Testis (tissue), 2 donors: ENCODE data around the gene ZNF136.

ENCODE experiments used
- POLR2A ChIP-seq: fragments of 450-650 bp; IDR thresholded peaks from one replicate; pipeline ENCODE4 v1.6.1; 2017; ENCODE audit warnings: antibody characterized with exemption, mild to moderate bottlenecking, moderate library complexity
- TF ChIP-seq, protein P1 (sequence below), 3 experiments: fragments of 450-650 bp in 2 of 3; fragments of 200-600 bp in 1 of 3; sonication (generic) in 1 of 3; IDR thresholded peaks; one replicate each; pipeline ENCODE4 v1.5.1; 2016 to 2019; ENCODE audit warnings: antibody characterized with exemption in 3 of 3, mild to moderate bottlenecking in 2 of 3, moderate library complexity in 1 of 3

DNA sequence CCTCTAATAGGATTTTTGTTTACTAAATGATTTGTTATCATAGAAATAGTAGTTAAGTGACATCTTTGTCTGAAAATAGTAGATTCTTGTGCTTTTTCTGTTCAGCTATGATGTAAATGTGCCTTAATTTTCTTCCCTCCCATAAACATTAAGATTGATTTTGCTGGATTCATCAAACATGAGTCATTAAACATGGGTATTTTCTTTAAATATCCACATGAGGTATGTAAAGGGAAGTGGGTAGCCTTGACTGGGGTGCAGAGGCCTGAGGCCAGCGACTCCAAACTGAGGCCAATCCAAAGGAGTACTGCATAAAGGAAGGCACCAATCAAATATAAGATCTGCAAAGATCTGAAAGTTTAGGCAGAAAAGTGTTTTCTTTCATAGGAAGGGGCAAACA, 3.7 kb downstream of the ZNF136 start:
- no peak for TF ChIP-seq POLR2A
- TF ChIP-seq, protein P1, sequence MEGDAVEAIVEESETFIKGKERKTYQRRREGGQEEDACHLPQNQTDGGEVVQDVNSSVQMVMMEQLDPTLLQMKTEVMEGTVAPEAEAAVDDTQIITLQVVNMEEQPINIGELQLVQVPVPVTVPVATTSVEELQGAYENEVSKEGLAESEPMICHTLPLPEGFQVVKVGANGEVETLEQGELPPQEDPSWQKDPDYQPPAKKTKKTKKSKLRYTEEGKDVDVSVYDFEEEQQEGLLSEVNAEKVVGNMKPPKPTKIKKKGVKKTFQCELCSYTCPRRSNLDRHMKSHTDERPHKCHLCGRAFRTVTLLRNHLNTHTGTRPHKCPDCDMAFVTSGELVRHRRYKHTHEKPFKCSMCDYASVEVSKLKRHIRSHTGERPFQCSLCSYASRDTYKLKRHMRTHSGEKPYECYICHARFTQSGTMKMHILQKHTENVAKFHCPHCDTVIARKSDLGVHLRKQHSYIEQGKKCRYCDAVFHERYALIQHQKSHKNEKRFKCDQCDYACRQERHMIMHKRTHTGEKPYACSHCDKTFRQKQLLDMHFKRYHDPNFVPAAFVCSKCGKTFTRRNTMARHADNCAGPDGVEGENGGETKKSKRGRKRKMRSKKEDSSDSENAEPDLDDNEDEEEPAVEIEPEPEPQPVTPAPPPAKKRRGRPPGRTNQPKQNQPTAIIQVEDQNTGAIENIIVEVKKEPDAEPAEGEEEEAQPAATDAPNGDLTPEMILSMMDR (IDR thresholded peaks at IDR 0.05): no peak
